ENCODE results near the gene POLA1.
A peak's percentile ranks its signal among the peaks of the same experiment; 100 is the strongest.

GRCh38 chrX:24838629-24839028 is 144.9 kb downstream of the POLA1 start:
- TF ChIP-seq ZBTB7A (IDR thresholded peaks at IDR 0.05; ENCODE audit: low read depth) (no peak), RAD21 (IDR thresholded peaks at IDR 0.05; ENCODE audit: low read depth) (peak; percentile 32; the same call in 1 of the 2 replicates), MAX (IDR thresholded peaks at IDR 0.05) (no peak), TEAD4 (IDR thresholded peaks at IDR 0.05) (no peak), REST (IDR thresholded peaks at IDR 0.05; ENCODE audit: low read depth) (no peak), EP300 (IDR thresholded peaks at IDR 0.05; ENCODE audit: borderline replicate concordance) (no peak), YY1 (IDR thresholded peaks at IDR 0.05; ENCODE audit: low read depth) (no peak), CREB1 (IDR thresholded peaks at IDR 0.05; ENCODE audit: low read depth) (no peak), TCF12 (IDR thresholded peaks at IDR 0.05; ENCODE audit: low read depth) (no peak)

Measured in Ishikawa (cell line).